GM19372 (cell line): ENCODE data around the gene ADAM10.
"Not testable (repeated sequence)": the region's sequence is repeated elsewhere in the genome, so short reads cannot be mapped to it uniquely, and the experiment has no call there.

Experiments
- ATAC-seq: cut with Tn5 transposase; IDR thresholded peaks from one replicate; pipeline ENCODE4 v1.9.1; 2021; ENCODE audit warnings: mild to moderate bottlenecking, low read depth, moderate library complexity; ENCODE audit not compliant: unreplicated experiment

The ADAM10 gene

GRCh38 chr15:58620268-58620667 lies 129.2 kb downstream of the ADAM10 start:
- ATAC-seq: not testable (repeated sequence)

GRCh38 chr15:58616171-58616570 lies 133.3 kb downstream of the ADAM10 start:
- no peak for ATAC-seq

GRCh38 chr15:58611731-58612676 lies 137.5 kb downstream of the ADAM10 start:
- no peak for ATAC-seq

DNA sequence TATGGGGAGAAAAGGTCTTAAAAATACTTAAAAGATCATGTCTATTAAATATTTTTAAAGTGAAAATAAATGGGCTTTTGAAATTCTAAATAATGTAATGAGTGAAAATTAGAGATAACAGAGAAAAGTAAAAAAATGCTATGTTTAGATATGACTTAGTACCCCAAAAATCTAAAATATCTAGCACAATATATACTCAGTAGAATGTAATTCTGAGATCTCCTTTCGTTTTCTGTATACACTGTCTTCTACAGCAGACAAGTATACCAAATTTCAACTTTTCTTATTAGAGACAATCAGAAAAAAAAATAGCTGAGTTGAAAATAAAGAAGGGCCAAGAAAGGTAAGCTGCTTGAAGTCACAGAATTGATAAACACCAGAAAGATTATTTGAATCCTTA lies 140.8 kb downstream of the ADAM10 start:
- no peak for ATAC-seq

DNA sequence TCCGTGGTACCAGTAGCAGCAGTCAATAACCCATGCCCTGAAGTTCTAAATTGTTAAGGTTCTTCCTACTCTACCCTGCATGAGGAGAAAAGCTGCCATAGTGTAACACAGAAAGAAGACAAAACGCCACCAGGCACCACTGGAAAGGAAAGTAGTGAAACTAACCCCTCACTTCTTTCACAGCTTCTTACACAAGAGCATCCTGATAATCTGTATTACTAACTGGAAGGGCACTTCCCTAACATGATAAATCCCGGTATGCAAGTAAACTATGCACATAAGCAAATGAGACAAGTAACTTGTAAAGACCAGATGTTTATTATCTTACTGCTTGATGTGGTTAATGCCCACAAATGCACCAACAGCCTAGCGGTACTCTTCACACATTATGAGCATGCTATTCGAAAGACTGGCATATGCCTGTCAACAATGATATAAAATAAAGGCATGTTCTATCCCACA lies 141.3 kb downstream of the ADAM10 start:
- ATAC-seq: no peak

DNA sequence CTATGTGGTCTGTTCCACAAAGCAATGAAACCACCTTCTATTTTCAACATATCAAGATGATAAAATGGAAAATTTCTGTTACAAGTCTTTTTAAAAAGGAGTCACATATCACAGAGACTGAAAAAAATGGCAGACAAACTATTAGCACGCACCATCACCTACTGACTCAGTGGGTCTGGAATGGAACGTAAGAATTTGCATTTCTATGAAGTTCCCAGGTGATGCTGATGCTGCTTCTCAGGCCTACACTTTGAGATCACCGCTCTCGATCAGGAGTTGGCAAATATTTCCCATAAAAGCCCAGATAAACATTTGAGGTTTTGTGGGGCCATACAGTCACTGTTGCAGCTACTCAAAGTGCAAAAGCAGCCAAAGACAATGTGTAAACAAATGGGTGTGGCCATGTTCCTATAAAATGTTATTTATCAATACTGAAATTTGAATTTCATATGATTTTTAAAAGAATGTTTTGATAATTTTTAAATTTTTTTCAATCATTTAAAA lies 142.9 kb downstream of the ADAM10 start:
- no peak for ATAC-seq

GRCh38 chr15:58605931-58606530 lies 143.5 kb downstream of the ADAM10 start:
- no peak for ATAC-seq

- no peak for ATAC-seq
These were observed 145.0 kb downstream of the ADAM10 start for GRCh38 chr15:58604455-58604923.

DNA sequence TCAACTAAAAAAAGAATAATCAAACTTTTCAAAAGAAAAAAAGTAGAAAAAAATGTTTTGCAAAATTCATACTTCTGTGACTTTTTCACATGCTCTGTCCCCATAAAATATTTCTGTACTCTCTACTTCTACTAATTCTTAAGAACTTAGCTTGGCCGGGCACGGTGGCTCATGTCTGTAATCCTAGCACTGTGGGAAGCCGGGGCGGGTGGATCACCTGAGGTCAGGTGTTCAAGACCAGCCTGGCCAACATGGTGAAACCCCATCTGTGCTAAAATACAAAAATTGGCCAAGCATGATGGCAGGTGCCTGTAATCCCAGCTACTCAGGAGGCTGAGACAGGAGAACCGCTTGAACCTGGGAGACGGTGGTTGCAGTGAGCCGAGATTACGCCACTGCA lies 145.6 kb downstream of the ADAM10 start:
- not testable (repeated sequence) for ATAC-seq

- no peak for ATAC-seq
These were observed 146.7 kb downstream of the ADAM10 start for GRCh38 chr15:58602823-58603222.

DNA sequence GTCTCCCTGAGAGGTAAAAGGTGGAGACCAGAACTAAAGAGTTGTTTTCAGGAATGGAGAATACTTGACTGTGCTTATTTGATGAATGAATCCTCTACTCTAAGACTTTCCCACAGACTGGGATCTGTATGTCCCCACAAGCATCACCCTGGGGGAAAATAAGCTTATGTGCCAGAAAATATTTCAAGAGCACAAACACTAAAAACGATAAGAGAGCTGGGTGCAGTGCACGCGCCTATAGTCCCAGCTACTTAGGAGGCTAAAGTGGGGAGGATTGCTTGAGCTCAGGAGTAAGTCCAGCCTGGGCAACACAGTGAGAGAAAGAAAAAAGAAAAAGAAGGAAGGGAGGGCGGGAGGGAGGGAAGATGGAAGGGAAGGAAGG lies 150.7 kb downstream of the ADAM10 start:
- ATAC-seq: no peak

DNA sequence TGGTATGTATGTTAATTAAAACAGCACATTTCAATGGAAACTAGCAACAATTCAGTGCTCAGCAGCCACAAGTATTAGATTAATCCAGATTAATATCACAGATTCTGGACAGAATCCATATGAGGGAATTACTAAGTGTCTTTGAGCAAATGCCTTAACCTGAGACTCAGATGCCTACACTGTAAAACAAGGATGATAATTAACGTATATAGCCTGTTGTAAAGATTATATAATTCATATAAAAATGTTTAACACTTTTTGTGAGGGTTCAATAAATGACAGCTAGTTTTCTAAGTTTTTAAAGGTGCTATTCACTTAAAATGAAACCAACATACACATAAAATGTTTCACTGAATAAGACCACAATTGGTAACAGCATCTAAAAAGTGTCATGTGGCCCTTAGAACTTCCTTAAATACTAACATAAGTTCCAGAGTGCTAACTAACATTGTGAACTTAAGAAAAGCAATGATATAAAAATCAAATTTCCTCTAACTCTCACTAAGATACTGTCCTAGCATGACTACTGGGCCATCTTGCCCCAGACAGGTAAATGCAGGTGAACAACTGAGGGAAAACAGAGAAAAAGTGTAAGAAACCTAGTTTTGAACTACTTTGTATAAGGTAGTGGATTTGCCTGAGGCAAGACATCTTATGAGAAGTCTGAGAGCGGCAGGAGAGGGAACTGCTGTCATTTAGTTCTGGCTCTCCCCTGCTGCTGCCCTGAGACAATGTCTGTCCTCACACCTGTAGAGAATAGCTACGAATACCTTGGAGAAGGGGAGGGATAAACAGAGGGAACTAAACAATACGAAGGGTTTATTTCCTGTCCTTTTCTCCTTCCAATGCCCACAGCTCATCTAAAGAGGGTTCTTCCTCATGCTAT lies 151.3 kb downstream of the ADAM10 start:
- no peak for ATAC-seq

- no peak for ATAC-seq
These were observed 153.8 kb downstream of the ADAM10 start for GRCh38 chr15:58595516-58596263.

- no peak for ATAC-seq
These were observed 154.6 kb downstream of the ADAM10 start for GRCh38 chr15:58594898-58595297.

GRCh38 chr15:58593870-58594269 lies 155.6 kb downstream of the ADAM10 start:
- no peak for ATAC-seq

GRCh38 chr15:58590926-58591325 lies 158.6 kb downstream of the ADAM10 start:
- ATAC-seq: no peak

- no peak for ATAC-seq
These were observed 159.3 kb downstream of the ADAM10 start for GRCh38 chr15:58590236-58590635.

DNA sequence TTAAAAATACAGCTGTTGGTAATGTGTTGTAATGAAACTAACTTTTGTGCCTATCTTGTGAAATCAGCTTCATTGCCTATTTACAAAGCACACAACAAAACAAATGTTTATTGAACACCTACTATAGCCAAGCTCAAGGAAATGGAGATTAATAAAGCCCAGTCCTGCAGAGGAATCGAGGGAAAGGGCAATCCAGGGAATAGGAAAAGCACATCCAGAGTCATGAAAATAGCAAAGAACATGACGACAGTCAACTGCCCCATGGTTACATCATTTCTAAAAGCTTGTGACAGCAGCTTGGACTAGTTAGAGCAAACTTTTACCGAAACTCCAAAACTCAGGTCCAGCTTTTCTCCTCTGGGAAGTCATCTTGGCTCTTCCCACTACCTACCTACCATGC lies 160.5 kb downstream of the ADAM10 start:
- ATAC-seq: no peak

DNA sequence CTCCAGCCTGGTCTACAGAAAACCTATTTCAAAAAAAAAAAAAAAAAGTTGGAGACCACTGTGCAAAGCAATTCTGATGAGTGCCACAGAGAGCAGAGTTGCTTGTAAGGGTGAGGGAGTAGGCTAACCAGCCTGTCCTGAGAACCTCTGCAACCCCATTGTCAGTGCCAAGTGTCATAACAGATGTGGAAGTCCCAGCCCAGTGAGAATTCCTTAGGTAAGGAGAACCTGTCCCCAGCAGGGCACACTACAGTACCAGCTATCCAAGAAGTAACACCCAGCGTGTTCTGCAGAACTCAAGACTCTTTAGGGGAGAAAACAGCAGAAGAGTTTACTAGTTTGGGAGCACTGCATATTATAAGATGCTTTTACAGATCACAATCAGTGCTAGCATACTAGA lies 161.4 kb downstream of the ADAM10 start:
- no peak for ATAC-seq

- ATAC-seq: no peak
These were observed 162.0 kb downstream of the ADAM10 start for GRCh38 chr15:58587486-58587885.
